Loucy (cell line): ENCODE data around the gene LY86.

ENCODE experiments used
- EZH2phosphoT487 ChIP-seq: fragments of 200-600 bp; IDR thresholded peaks from 2 replicates; pipeline ENCODE4 v1.6.1; 2018; ENCODE audit warnings: antibody characterized with exemption, mild to moderate bottlenecking, moderate library complexity, borderline replicate concordance
- TF ChIP-seq, protein P1 (sequence below): fragments of 200-600 bp; sonication (generic); conservative IDR thresholded peaks from 2 replicates; pipeline ENCODE4 v1.5.1; 2014; ENCODE audit warnings: mild to moderate bottlenecking, antibody characterized with exemption, low read length

- TF ChIP-seq, protein P1, sequence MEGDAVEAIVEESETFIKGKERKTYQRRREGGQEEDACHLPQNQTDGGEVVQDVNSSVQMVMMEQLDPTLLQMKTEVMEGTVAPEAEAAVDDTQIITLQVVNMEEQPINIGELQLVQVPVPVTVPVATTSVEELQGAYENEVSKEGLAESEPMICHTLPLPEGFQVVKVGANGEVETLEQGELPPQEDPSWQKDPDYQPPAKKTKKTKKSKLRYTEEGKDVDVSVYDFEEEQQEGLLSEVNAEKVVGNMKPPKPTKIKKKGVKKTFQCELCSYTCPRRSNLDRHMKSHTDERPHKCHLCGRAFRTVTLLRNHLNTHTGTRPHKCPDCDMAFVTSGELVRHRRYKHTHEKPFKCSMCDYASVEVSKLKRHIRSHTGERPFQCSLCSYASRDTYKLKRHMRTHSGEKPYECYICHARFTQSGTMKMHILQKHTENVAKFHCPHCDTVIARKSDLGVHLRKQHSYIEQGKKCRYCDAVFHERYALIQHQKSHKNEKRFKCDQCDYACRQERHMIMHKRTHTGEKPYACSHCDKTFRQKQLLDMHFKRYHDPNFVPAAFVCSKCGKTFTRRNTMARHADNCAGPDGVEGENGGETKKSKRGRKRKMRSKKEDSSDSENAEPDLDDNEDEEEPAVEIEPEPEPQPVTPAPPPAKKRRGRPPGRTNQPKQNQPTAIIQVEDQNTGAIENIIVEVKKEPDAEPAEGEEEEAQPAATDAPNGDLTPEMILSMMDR, result no peak
- no peak for TF ChIP-seq EZH2phosphoT487
These were observed 43.2 kb downstream of the LY86 start for GRCh38 chr6:6631534-6632276.
